Measurements from ENCODE around the gene PARPBP. TPM values are rescaled to one million over a fixed set of nuclear protein-coding genes. Genes with fewer than 3 reads are reported as not detected.
"Not testable (repeated sequence)": the region's sequence is repeated elsewhere in the genome, so short reads cannot be mapped to it uniquely, and the experiment has no call there.

PARPBP gene
- total and polyA plus RNA-seq, 2 of the 13 experiments (the other 11 are each of a cell fraction or from before 2014, with no cell fraction given), result 6.7 to 28.4 TPM

DNA sequence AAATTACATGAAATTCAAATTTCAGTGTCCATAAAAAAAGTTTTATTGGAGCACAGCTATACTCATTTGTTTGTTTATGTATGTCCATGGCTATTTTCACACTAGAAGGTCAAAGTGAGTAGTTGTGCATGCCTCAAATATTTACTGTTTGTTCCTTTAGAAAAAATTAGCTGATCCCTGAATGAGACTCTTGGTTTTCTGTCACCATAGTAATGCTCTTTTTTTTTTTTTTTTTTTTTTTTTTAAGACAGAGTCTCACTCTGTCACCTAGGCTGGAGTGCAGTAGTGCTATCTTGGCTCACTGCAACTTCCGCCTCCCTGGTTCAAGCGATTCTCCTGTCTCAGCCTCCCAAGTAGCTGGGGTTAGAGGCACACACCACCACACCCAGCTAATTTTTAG is 1.3 kb downstream of the PARPBP start:
- ATAC-seq; H3K27me3 ChIP-seq (ENCODE audit: control insufficient read depth in 1 of 2, insufficient read depth in 2 of 2, low read length in 2 of 2); H4K20me1 ChIP-seq (ENCODE audit: insufficient read depth, low read length); in situ Hi-C loops (cut with HindIII; ENCODE audit: extremely low pct_ligation_motif_present, low pct_unique_long_range_greater_than_20kb); H2AFZ ChIP-seq (ENCODE audit: low read length); H3K9me3 ChIP-seq (ENCODE audit: low read length); DNase-seq (ENCODE audit: low spot score); BruUV-seq (replicated peaks); FAIRE-seq; intact Hi-C loops (cut with micrococcal nuclease; ENCODE audit: unreplicated experiment); CTCF ChIA-PET (ENCODE audit: low intra/inter-chr PET ratio, low total read pairs): not testable (repeated sequence)
- 92% methylated on average over 2 of the region's 2 CpGs for WGBS (ENCODE audit: low lambda C conversion rate)
- Histone ChIP-seq H3K4me3 (replicated peaks in 1 of 3; ENCODE audit: insufficient read depth in 1 of 3, low read depth in 2 of 3, low read length in 3 of 3) (peak overlapping the region; percentile 83 to 97 (median 86)), H3K4me1 (ENCODE audit: insufficient read depth, low read length) (peaks cover 33% of the 10 kb centered on the region), H3K9ac (ENCODE audit: insufficient read depth, low read depth, low read length) (peak overlapping the region; percentile 93), H3K79me2 (ENCODE audit: insufficient read depth, low read length) (peaks cover 39% of the 10 kb centered on the region), H3K4me2 (ENCODE audit: low read depth, low read length) (peak overlapping the region; percentile 93), H3K27ac (ENCODE audit: extremely low read length, insufficient read depth, low read length) (peak overlapping the region; percentile 73), H3K36me3 (replicated peaks in 1 of 2; ENCODE audit: control insufficient read depth in 1 of 2, insufficient read depth in 2 of 2, low read length in 2 of 2) (peaks cover under 1 to 15% of the 10 kb centered on the region in 2 experiments; a peak in 3 of 5 replicates)
- POLR2A ChIA-PET, result interaction anchor here (0.6 to 1.5 kb wide), 2 partner anchors 10 to 120 kb away, joined by 3 to 5 read pairs; no protein-coding TSS in a partner anchor

DNA sequence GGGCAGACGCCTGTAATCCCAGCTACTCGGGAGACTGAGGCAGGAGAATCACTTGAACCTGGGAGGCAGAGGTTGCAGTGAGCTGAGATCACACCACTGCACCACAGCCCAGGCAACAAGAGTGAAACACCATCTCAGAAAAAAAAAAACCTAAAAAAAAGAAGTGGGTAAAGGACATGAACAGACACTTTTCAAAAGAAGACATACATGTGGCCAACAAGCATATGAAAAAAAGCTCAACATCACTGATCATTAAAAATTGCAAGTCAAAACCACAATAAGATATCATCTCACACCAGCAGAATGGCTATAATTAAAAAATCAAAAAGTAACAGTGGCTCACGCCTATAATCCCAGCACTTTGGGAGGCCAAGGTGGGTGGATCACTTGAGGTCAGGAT is 10.7 kb downstream of the PARPBP start:
- H3K9me3 ChIP-seq (ENCODE audit: low read length); H4K20me1 ChIP-seq (ENCODE audit: insufficient read depth, low read length); CTCF ChIA-PET (ENCODE audit: low intra/inter-chr PET ratio, low total read pairs); H3K79me2 ChIP-seq (ENCODE audit: insufficient read depth, low read length); H3K27ac ChIP-seq (ENCODE audit: extremely low read length, insufficient read depth, low read length); POLR2A ChIA-PET; DNase-seq (ENCODE audit: low spot score); H3K4me3 ChIP-seq (replicated peaks in 1 of 3; ENCODE audit: insufficient read depth in 1 of 3, low read depth in 2 of 3, low read length in 3 of 3); intact Hi-C loops (cut with micrococcal nuclease; ENCODE audit: unreplicated experiment); H2AFZ ChIP-seq (ENCODE audit: low read length); in situ Hi-C loops (cut with HindIII; ENCODE audit: extremely low pct_ligation_motif_present, low pct_unique_long_range_greater_than_20kb); FAIRE-seq; BruUV-seq (replicated peaks); H3K27me3 ChIP-seq (ENCODE audit: control insufficient read depth in 1 of 2, insufficient read depth in 2 of 2, low read length in 2 of 2); ATAC-seq; H3K4me1 ChIP-seq (ENCODE audit: insufficient read depth, low read length); H3K9ac ChIP-seq (ENCODE audit: insufficient read depth, low read depth, low read length); H3K4me2 ChIP-seq (ENCODE audit: low read depth, low read length): not testable (repeated sequence)
- 81% methylated on average over 3 of the region's 3 CpGs for WGBS (ENCODE audit: low lambda C conversion rate)
- peaks cover 1 to 15% of the 10 kb centered on the region in 2 experiments; a peak in 3 of 5 replicates for H3K36me3 ChIP-seq (replicated peaks in 1 of 2; ENCODE audit: control insufficient read depth in 1 of 2, insufficient read depth in 2 of 2, low read length in 2 of 2)

DNA sequence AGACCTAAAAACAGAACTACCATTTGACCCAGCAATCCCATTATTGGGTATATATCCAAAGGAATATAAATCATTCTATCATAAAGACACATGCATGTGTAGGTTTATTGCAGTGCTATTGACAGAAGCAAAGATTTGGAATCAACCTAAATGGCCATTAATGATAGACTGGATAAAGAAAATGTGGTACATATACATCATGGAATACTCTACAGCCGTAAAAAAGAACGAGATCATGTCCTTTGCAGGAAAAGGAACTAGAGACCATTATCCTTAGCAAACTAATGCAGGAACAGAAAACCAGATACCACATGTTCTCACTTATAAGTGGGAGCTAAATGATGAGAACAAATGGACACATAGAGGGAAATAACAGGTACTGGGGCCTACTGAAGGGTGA is 11.5 kb downstream of the PARPBP start:
- H3K27ac ChIP-seq (ENCODE audit: extremely low read length, insufficient read depth, low read length); in situ Hi-C loops (cut with HindIII; ENCODE audit: extremely low pct_ligation_motif_present, low pct_unique_long_range_greater_than_20kb); H3K4me1 ChIP-seq (ENCODE audit: insufficient read depth, low read length); POLR2A ChIA-PET; intact Hi-C loops (cut with micrococcal nuclease; ENCODE audit: unreplicated experiment); H3K9ac ChIP-seq (ENCODE audit: insufficient read depth, low read depth, low read length); H3K79me2 ChIP-seq (ENCODE audit: insufficient read depth, low read length); DNase-seq (ENCODE audit: low spot score); H3K4me2 ChIP-seq (ENCODE audit: low read depth, low read length); H3K4me3 ChIP-seq (replicated peaks in 1 of 3; ENCODE audit: insufficient read depth in 1 of 3, low read depth in 2 of 3, low read length in 3 of 3); ATAC-seq; H3K27me3 ChIP-seq (ENCODE audit: control insufficient read depth in 1 of 2, insufficient read depth in 2 of 2, low read length in 2 of 2); FAIRE-seq; CTCF ChIA-PET (ENCODE audit: low intra/inter-chr PET ratio, low total read pairs); H4K20me1 ChIP-seq (ENCODE audit: insufficient read depth, low read length); BruUV-seq (replicated peaks); H3K9me3 ChIP-seq (ENCODE audit: low read length); H2AFZ ChIP-seq (ENCODE audit: low read length): not testable (repeated sequence)
- peaks cover under 1 to 12% of the 10 kb centered on the region in 2 experiments; a peak in 2 of 5 replicates for H3K36me3 ChIP-seq (replicated peaks in 1 of 2; ENCODE audit: control insufficient read depth in 1 of 2, insufficient read depth in 2 of 2, low read length in 2 of 2)
- WGBS (ENCODE audit: low lambda C conversion rate), result 95% methylated on average over 2 of the region's 2 CpGs

DNA sequence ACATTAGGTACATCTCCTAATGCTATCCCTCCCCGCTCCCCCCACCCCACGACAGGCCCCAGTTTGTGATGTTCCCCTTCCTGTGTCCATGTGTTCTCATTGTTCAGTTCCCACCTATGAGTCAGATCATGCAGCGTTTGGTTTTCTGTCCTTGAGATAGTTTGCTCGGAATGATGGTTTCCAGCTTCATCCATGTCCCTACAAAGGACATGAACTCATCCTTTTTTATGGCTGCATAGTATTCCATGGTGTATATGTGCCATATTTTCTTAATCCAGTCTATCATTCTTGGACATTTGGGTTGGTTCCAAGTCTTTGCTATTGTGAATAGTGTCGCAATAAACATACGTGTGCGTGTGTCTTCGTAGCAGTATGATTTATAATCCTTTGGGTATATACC is 17.6 kb downstream of the PARPBP start:
- H3K27me3 ChIP-seq (ENCODE audit: control insufficient read depth in 1 of 2, insufficient read depth in 2 of 2, low read length in 2 of 2); H3K4me1 ChIP-seq (ENCODE audit: insufficient read depth, low read length); H3K4me3 ChIP-seq (replicated peaks in 1 of 3; ENCODE audit: insufficient read depth in 1 of 3, low read depth in 2 of 3, low read length in 3 of 3); H3K4me2 ChIP-seq (ENCODE audit: low read depth, low read length); H3K9ac ChIP-seq (ENCODE audit: insufficient read depth, low read depth, low read length); POLR2A ChIA-PET; H3K36me3 ChIP-seq (replicated peaks in 1 of 2; ENCODE audit: control insufficient read depth in 1 of 2, insufficient read depth in 2 of 2, low read length in 2 of 2); CTCF ChIA-PET (ENCODE audit: low intra/inter-chr PET ratio, low total read pairs); BruUV-seq (replicated peaks); intact Hi-C loops (cut with micrococcal nuclease; ENCODE audit: unreplicated experiment); H3K27ac ChIP-seq (ENCODE audit: extremely low read length, insufficient read depth, low read length); H2AFZ ChIP-seq (ENCODE audit: low read length); in situ Hi-C loops (cut with HindIII; ENCODE audit: extremely low pct_ligation_motif_present, low pct_unique_long_range_greater_than_20kb); FAIRE-seq; H4K20me1 ChIP-seq (ENCODE audit: insufficient read depth, low read length); DNase-seq (ENCODE audit: low spot score); H3K9me3 ChIP-seq (ENCODE audit: low read length); ATAC-seq; H3K79me2 ChIP-seq (ENCODE audit: insufficient read depth, low read length): not testable (repeated sequence)
- 99% methylated on average over 8 of the region's 8 CpGs for WGBS (ENCODE audit: low lambda C conversion rate)
